ENCODE measurements around the gene UNC45A. TPM values are rescaled to one million over a fixed set of nuclear protein-coding genes. Genes with fewer than 3 reads are reported as not detected.
"Not testable (repeated sequence)": the region's sequence is repeated elsewhere in the genome, so short reads cannot be mapped to it uniquely, and the experiment has no call there.

The UNC45A gene
- total RNA-seq, 1 donor from 2014 or later = 70.6 TPM

DNA sequence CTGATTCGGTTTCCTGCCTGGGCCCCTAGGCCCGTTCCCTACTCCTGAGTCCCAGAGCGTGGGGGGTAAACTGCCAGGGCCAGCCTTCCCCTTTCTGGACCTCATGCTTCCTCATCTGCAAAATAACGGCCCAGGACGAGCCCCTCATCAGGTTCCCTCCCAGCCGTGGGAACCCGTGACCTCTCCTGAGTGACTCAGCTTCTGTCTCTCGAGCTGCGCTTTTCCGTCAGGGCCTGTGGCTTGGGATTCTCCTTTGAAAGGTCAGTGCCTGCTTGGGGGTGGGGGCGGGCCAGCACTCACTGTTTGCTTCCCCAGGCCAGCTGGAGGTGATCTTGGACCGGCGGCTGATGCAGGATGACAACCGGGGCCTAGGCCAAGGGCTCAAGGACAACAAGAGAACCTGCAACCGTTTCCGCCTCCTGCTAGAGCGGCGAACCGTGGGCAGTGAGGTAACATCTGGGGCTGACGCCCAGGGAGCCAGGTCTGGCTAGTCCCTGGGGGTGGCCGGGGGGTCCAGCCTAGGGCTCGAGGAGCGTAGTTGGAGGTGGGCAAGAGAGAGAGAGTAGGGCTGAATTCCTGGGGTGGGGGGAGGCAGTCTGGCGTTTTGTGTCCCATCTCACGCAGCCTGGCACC, 19.2 kb upstream of the UNC45A start:
- intact Hi-C loops (cut with micrococcal nuclease) = no loop called here

DNA sequence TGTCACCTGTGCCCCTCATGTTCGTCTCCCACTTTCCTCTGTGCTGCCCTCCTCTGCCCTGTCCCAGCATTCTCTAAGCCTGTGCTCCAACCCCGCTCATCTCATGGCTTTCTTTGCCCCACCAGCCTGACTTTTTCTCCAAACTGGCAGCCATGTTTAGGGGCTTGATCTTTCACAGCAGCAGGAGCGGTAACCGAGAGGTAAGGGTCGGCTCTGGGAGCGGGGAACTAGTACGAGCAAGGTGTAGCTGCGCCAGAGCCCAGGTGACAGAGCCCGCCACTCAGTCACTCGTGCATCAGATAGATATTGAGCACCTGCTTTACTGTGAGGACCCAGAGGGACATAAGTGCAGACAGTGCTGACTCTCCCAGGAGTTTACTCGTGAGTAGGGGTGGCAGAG, 18.6 kb upstream of the UNC45A start:
- intact Hi-C loops (cut with micrococcal nuclease) = no loop called here

DNA sequence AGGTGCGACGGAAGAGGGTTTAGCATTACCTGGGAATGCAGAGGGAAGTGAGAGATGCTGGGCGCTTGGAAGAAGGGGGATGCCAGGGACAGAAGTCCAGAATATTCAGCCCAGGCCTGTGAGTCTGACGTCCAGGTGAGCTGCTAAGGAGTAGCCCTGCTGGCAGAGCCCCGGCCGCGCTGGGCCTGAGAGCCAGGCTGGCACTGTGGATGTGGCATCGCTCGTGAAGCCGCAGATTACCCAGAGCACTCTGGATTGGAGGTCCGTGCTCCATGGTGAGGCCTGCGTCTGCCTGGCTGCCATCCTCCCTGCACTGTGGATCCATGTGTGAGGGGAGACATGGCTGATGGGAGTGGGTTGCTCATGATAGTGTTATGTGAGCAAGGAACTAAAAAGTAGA, 17.5 kb upstream of the UNC45A start:
- intact Hi-C loops (cut with micrococcal nuclease) = no loop called here

DNA sequence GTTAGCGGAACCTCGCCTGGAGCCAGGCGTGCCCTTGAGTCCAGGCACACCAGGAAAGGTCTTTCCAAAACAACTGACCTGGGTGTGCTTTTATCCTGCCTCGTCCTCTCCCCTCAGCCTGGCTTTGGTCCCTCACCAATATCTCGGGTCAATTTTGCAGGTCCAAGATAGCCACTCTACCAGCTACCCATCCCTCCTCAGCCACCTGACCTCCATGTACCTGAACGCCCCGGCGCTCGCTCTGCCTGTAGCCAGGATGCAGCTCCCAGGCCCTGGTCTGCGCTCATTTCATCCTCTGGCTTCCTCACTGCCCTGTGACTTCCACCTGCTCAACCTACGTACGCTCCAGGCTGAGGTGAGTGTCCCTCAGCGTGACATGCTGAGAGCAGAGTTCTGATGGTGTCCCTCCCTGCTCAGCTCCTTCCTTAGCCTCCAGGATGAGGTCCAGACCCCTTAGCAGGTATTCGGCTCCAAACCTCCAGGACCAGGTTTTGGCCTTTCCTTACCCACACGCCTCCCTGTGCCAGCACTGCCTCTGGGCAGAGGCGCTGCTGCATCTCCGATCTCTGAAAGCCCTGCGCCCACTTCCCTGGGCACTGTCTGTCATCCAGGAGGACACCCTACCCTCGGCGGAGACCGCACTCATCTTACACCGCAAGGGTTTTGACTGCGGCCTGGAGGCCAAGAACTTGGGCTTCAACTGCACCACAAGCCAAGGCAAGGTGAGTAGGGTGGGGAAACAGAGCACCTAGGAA, 16.9 kb upstream of the UNC45A start:
- intact Hi-C loops (cut with micrococcal nuclease) = no loop called here

DNA sequence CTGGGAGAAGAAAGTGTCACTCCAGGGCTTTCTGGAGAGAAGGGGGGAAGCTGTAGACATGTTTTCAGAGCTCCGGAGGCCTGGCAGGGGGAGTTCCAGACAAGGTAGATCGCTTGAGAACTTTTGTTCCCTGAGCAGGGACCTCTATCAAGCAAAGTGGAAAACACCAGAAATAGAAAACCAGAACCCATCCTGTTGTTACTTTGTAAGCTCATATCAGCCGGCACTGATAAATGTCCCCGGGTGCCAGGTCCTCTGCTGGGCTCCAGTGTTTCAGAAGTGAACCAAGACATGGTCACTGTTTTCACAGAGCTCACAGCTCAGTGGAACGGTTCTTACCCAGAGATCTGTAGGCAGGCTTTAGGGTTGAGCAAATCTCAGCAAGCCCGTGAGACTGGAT, 16.2 kb upstream of the UNC45A start:
- intact Hi-C loops (cut with micrococcal nuclease) = no loop called here

GRCh38 chr15:90921887-90922286, 13.2 kb upstream of the UNC45A start:
- intact Hi-C loops (cut with micrococcal nuclease) = no loop called here

GRCh38 chr15:90922712-90923322, 12.3 kb upstream of the UNC45A start:
- intact Hi-C loops (cut with micrococcal nuclease) = not testable (repeated sequence)

- intact Hi-C loops (cut with micrococcal nuclease) = loop anchor here (1.0 kb wide), 1 partner anchor 22 kb away; no protein-coding TSS in a partner anchor
Observed at GRCh38 chr15:90924375-90924774, 10.7 kb upstream of the UNC45A start.

DNA sequence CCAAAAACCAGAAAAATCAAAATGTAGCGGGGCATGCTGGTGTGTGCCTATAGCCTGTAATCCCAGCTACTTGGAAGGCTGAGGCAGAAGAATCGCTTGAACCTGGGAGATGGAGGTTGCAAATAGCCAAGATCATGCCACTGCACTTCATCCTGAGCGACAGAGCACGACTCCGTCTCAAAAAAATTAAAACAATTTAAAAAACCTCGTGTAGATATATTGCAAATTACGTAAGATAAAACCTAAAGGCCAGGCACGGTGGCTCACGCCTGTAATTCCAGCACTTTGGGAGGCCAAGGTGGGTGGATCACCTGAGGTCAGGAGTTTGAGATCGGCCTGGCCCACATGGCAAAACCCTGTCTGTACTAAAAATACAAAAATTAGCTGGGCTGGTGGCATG, 8.3 kb upstream of the UNC45A start:
- intact Hi-C loops (cut with micrococcal nuclease) = not testable (repeated sequence)

DNA sequence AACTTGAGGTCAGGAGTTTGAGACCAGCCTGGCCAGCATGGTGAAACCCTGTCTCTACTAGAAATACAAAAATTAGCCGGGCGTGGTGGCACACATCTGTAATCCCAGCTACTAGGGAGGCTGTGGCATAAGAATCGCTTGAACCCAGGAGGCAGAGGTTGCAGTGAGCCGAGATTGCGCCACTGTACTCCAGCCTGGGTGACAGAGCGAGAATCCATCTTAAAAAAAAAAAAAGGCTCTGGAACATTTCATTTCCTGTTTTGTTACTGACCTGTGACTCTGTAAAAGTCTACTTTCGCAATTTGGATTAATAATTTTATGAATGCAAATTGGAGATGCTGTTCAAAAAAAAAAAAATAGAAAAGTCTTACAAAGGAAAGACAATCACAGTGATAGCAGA, 7.0 kb upstream of the UNC45A start:
- intact Hi-C loops (cut with micrococcal nuclease) = not testable (repeated sequence)

DNA sequence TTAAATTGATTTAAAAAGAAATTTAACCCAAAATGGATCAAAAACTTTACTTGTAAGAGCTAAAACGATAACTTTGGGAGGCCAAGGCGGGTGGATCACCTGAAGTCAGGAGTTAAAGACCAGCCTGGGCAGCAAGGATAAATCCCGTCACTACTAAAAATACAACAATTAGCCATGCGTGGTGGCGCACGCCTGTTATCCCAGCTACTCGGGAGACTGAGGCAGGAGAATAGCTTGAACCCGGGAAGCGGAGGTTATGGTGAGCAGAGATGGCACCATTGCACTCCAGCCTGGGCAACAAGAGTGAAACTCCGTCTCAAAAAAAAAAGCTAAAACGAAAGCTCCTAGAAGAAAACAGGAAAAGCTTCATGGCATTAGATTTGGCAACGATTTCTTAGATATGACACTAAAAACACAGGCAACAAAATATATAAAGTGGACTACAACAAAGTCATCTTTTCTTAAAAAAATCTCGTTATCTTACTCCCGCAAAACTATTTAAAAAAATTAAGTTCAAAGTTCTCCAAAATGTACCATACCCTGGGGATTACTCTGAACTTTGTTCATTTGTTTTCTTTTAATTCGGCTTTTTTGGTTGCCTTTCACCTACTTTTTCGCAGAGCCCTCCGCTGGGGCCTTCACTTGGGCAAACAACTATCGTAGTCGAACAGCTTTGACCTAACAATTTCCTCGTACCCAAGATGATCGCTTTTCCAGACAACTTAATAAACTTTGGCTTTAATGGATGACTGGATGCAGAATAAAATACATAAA, 5.7 kb upstream of the UNC45A start:
- intact Hi-C loops (cut with micrococcal nuclease) = loop anchor here (1.0 to 10.0 kb wide), 11 partner anchors 57 to 1975 kb away; partner anchors contain the start of genes AP3S2, CHD2 and NGRN

- intact Hi-C loops (cut with micrococcal nuclease) = loop anchor here (1.0 to 10.0 kb wide), 11 partner anchors 59 to 1974 kb away; partner anchors contain the start of genes AP3S2, CHD2 and NGRN
Observed at GRCh38 chr15:90930861-90931574, 4.1 kb upstream of the UNC45A start.

DNA sequence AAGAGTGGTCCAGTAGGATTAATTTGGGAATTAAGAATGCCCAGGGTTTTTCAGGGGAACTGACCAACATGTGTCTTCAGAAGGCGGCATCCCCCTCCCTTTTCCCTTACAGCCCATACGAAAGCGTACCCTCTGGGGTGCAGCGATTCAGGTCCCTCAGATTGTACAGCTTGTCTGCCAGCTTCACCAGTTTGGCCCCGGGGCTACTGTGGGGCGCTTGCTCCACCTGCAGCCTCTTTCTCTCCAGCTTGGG, 3.6 kb upstream of the UNC45A start:
- intact Hi-C loops (cut with micrococcal nuclease) = loop anchor here (1.0 to 10.0 kb wide), 9 partner anchors 59 to 1973 kb away; partner anchors contain the start of genes AP3S2 and CHD2

DNA sequence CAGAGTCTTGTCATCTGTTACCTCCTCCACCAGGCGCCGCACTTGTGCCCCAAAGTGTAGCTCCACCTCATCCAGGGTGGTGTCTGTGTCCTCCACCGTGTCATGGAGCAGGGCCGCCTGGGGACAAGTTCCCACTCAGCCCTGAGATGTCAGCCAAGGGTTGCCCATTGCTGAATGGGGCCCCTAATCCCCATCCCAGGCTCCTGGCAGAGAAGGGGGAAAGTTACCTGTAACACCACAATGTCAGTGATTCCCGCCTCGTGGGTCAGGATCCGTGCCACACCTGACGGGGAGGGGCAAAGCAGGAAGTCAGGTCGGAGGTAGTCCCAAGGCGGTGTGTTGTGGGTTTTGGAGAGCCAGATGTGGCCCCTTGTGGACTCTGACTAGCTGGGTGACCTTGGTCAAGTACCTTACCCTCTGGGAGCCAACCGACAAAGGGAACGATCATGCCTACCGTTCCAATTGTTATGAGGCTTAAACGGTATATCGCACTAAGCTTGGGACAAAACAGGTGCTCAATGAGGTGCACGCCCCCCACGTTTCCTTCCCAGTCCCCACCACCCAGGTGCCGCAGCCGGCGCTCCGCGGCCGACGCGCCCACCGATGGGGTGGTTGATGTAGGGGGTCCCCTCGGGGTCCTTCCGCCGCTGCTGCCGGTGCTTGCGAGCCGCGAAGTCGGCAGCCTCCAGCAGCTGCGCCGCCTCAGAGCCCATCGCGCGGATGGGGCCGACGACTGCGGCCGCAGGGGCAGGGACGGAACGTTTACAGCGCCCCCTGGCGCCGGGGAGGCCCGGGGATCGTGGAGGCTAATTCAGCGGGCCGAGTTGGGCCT, 3.0 kb upstream of the UNC45A start, which contains the start of gene HDDC3:
Gene HDDC3, minus strand, starts transcription at position 722 of the 832 bp plus-strand sequence. Its CDS starts 9 bp downstream, at position 713.
- intact Hi-C loops (cut with micrococcal nuclease) = loop anchor here (1.0 to 10.0 kb wide), 9 partner anchors 60 to 1973 kb away; partner anchors contain the start of genes AP3S2 and CHD2

GRCh38 chr15:90932660-90932991, 2.5 kb upstream of the UNC45A start:
- intact Hi-C loops (cut with micrococcal nuclease) = loop anchor here (5.0 to 10.0 kb wide), 7 partner anchors 60 to 1972 kb away; partner anchors contain the start of genes AP3S2 and CHD2

GRCh38 chr15:90933301-90933700, 1.8 kb upstream of the UNC45A start:
- intact Hi-C loops (cut with micrococcal nuclease) = loop anchor here (5.0 to 10.0 kb wide), 7 partner anchors 61 to 1972 kb away; partner anchors contain the start of genes AP3S2 and CHD2

DNA sequence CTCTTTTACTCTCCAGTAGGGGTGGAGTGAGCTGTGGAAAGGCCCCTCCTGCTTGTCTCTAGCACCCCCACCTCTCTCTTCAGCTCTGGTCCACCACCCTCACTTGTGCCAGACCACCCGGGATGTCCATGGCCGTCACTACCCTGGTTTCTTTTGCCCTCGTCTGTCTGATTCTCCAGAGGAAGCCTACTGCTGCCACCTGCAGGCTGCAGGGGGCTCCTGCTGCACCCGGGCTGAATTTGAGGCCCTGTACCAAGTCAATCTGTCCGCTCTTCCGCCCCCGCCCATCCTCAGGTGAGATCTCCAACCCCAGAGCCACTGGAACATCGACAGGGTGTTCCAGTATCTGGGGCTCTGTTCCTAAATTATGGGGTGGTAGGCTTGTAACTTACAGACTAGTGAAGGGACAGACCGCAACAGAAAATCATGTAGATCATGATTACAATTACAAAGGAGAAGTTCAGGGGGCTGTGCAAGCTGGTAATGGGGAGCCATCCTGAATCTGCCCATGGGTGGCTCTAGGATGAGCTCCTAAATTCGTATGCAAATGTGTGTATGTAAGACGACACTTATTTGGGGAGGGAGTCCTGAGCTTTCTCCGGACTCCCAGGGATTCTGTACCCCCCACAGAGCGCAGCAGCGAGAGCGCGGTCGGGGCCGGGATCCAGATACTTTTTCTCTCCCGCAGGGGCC, 683 bp upstream of the UNC45A start:
- intact Hi-C loops (cut with micrococcal nuclease) = loop anchor here (1.0 to 10.0 kb wide), 13 partner anchors 31 to 1970 kb away; partner anchors contain the start of genes AP3S2, BLM, CHD2 and IQGAP1

DNA sequence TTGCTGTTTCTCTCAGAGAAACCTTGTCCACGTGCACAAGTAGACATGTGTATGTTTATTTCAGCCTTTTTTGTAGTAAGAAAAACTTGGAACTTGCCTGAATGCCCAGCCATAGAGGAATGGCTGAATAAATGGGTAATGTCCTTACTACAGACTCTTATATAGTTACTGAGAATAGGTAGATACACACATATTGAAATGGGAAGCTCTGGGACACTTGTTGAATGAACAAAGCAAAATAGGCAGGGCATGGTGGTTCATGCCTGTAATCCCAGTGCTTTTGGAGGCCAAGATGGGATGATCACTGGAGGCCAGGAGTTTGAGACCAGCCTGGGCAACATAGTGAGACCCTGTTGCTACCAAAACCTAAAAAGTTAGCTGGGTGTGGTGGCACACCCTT, 1.7 kb downstream of the UNC45A start:
- intact Hi-C loops (cut with micrococcal nuclease) = loop anchor here (10.0 kb wide), 2 partner anchors 1042 to 1968 kb away; partner anchors contain the start of genes AP3S2 and CHD2

DNA sequence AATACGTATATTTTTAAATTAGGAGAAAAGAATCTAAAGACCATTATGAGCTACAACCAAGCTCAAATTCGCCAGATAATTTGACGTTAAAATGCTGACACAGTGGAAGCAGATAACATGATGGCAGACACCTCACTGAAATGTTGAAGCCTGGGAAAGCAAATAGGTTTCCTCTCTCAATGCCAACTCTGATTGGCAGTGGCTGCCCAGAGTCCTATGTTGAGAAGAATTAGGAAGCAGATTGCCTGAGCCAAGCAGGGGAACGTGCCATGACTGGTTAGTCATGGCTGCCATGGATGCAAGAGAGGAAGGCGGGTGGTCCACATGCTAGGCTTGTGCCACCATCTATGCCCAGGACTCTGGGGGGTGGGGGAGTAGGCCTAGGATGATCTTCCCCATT, 3.2 kb downstream of the UNC45A start:
- intact Hi-C loops (cut with micrococcal nuclease) = loop anchor here (10.0 kb wide), 2 partner anchors 1043 to 1967 kb away; partner anchors contain the start of genes AP3S2 and CHD2

Measured in T-helper 1 cell treated with Interleukin-12 subunit alpha and Interleukin-12 subunit beta and Interleukin-4 antibody, amounts not matched to agents 30 ng/mL and 1 ng/mL, for 36 hours (primary cell).